ENCODE data around the gene SULT1A1. TPM values are rescaled to one million over a fixed set of nuclear protein-coding genes. Genes with fewer than 3 reads are reported as not detected.
"Not testable (repeated sequence)": the region's sequence is repeated elsewhere in the genome, so short reads cannot be mapped to it uniquely, and the experiment has no call there.

SULT1A1 gene
- total and polyA plus RNA-seq, 2 of the 4 experiments (the other 2 are of a cell fraction): 1.2 to 1.6 TPM

DNA sequence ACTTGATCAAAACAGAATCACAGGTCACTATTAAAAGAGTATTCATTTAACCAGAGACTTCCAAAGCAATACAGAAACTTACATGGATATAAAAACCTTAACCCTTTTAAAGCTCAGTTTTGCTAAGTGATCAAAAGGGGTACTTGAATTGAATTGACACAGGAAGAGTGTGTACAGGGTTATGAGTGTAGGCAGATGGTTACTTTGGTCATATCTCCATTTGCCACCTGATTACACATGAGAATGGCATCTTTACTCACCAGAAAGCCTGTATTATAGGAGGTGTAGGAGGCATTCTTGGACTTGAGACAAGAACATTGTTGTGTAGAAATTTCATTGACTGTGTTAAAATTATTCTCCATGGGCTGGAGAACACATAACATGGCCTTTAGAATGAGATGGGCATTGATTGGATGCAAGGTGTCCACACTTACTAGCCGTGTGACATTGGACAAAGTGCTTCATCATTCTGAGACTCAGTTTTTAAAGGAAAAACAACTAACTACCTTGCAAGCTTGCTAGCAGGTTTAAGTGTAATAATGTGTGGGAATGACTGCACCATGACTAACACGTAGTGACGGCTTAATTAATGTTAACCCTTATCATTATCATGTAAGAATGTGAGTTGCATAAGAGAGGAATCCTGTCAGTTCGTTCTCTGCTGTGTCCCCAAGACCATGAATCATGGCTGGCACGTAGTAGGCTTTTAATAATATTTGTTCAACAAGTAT is 26.4 kb upstream of the SULT1A1 start:
- H3K4ac ChIP-seq (ENCODE audit: low read depth, low read length); H2AK5ac ChIP-seq (ENCODE audit: low read depth, low read length); POLR2A ChIA-PET (ENCODE audit: unreplicated experiment); H4K91ac ChIP-seq (ENCODE audit: insufficient read depth, low read depth, low read length); H3K18ac ChIP-seq (ENCODE audit: low read depth, low read length); H3K9me1 ChIP-seq (ENCODE audit: insufficient read depth, low read length); H3K9me3 ChIP-seq (ENCODE audit: control insufficient read depth, insufficient read depth, low read length); H3K27ac ChIP-seq (ENCODE audit: insufficient read depth, low read length); H3K14ac ChIP-seq (replicated peaks; ENCODE audit: low read depth, low read length); H3K56ac ChIP-seq (ENCODE audit: extremely low read depth, insufficient read depth, low read length); in situ Hi-C loops (cut with MboI; ENCODE audit: low sequenced_read_pairs); H2BK15ac ChIP-seq (ENCODE audit: low read depth, low read length); H3K4me1 ChIP-seq (ENCODE audit: control insufficient read depth, insufficient read depth, low read length); H4K20me1 ChIP-seq (ENCODE audit: insufficient read depth, low read length); ATAC-seq (ENCODE audit: low read depth); H2AFZ ChIP-seq (replicated peaks; ENCODE audit: low read length, poor library complexity); H3K79me1 ChIP-seq (ENCODE audit: low read depth in 1 of 2, low read length in 2 of 2); H4K5ac ChIP-seq (ENCODE audit: low read depth, low read length); H2AK9ac ChIP-seq (replicated peaks; ENCODE audit: low read depth, low read length, poor library complexity); dilution Hi-C loops (cut with HindIII; ENCODE audit: low sequenced_read_pairs, unreplicated experiment); CTCF ChIA-PET; H3K36me3 ChIP-seq (ENCODE audit: control insufficient read depth, insufficient read depth, low read length); H2BK5ac ChIP-seq (ENCODE audit: low read depth, low read length, poor library complexity, severe bottlenecking); H3K27me3 ChIP-seq (ENCODE audit: control insufficient read depth, insufficient read depth, low read length); H2BK20ac ChIP-seq (ENCODE audit: low read depth, low read length); H3K4me3 ChIP-seq (ENCODE audit: insufficient read depth, low read depth, low read length); H3K23ac ChIP-seq (ENCODE audit: low read depth, low read length); intact Hi-C loops (cut with micrococcal nuclease); BruUV-seq (replicated peaks); H2BK120ac ChIP-seq (ENCODE audit: low read depth, low read length); H4K8ac ChIP-seq (ENCODE audit: low read depth in 2 of 2, low read length in 2 of 2); H3K9ac ChIP-seq (ENCODE audit: low read depth, low read length): not testable (repeated sequence)
- TF ChIP-seq CEBPB (IDR thresholded peaks at IDR 0.05; ENCODE audit: low read depth, low read length) (peak; percentile 63; the same call in 1 of the 2 replicates), NFE2L2 (IDR thresholded peaks at IDR 0.05; ENCODE audit: low read depth, low read length) (peak; percentile 34; the same call in 1 of the 2 replicates)
- DNase-seq: peak; percentile 72
- no CpG with 5 or more reads among the region's 5 CpGs for WGBS, 2 experiments (ENCODE audit: extremely low coverage in 2 of 2, insufficient read length in 1 of 2)
- H3K4me2 ChIP-seq (ENCODE audit: low read depth, low read length): peak overlapping the region; percentile 31; the same call in 1 of the 2 replicates

- H2AK9ac ChIP-seq (replicated peaks; ENCODE audit: low read depth, low read length, poor library complexity); H3K27me3 ChIP-seq (ENCODE audit: control insufficient read depth, insufficient read depth, low read length); H3K9me3 ChIP-seq (ENCODE audit: control insufficient read depth, insufficient read depth, low read length); dilution Hi-C loops (cut with HindIII; ENCODE audit: low sequenced_read_pairs, unreplicated experiment); ATAC-seq (ENCODE audit: low read depth); H2AFZ ChIP-seq (replicated peaks; ENCODE audit: low read length, poor library complexity); H3K9me1 ChIP-seq (ENCODE audit: insufficient read depth, low read length); H2BK20ac ChIP-seq (ENCODE audit: low read depth, low read length); H2BK120ac ChIP-seq (ENCODE audit: low read depth, low read length); H3K23ac ChIP-seq (ENCODE audit: low read depth, low read length); H4K8ac ChIP-seq (ENCODE audit: low read depth in 2 of 2, low read length in 2 of 2); H4K91ac ChIP-seq (ENCODE audit: insufficient read depth, low read depth, low read length); H3K4me3 ChIP-seq (ENCODE audit: insufficient read depth, low read depth, low read length); H3K14ac ChIP-seq (replicated peaks; ENCODE audit: low read depth, low read length); H3K56ac ChIP-seq (ENCODE audit: extremely low read depth, insufficient read depth, low read length); H2BK15ac ChIP-seq (ENCODE audit: low read depth, low read length); H3K9ac ChIP-seq (ENCODE audit: low read depth, low read length); H3K4ac ChIP-seq (ENCODE audit: low read depth, low read length); H2BK5ac ChIP-seq (ENCODE audit: low read depth, low read length, poor library complexity, severe bottlenecking); H3K79me1 ChIP-seq (ENCODE audit: low read depth in 1 of 2, low read length in 2 of 2); H4K20me1 ChIP-seq (ENCODE audit: insufficient read depth, low read length); intact Hi-C loops (cut with micrococcal nuclease); H3K27ac ChIP-seq (ENCODE audit: insufficient read depth, low read length); H3K4me2 ChIP-seq (ENCODE audit: low read depth, low read length); BruUV-seq (replicated peaks); POLR2A ChIA-PET (ENCODE audit: unreplicated experiment); CTCF ChIA-PET; H2AK5ac ChIP-seq (ENCODE audit: low read depth, low read length); H4K5ac ChIP-seq (ENCODE audit: low read depth, low read length); in situ Hi-C loops (cut with MboI; ENCODE audit: low sequenced_read_pairs); DNase-seq; H3K4me1 ChIP-seq (ENCODE audit: control insufficient read depth, insufficient read depth, low read length); H3K18ac ChIP-seq (ENCODE audit: low read depth, low read length); H3K36me3 ChIP-seq (ENCODE audit: control insufficient read depth, insufficient read depth, low read length): not testable (repeated sequence)
- 0% methylated on average over 1 of the region's 5 CpGs; no CpG with 5 or more reads in 1 of the 2 experiments for WGBS, 2 experiments (ENCODE audit: extremely low coverage in 2 of 2, insufficient read length in 1 of 2)
These were observed 21.1 kb upstream of the SULT1A1 start for GRCh38 chr16:28630905-28631304.

All from IMR-90 (cell line).